Measurements from ENCODE around the gene KRTAP4-1. TPM values are rescaled to one million over a fixed set of nuclear protein-coding genes. Genes with fewer than 3 reads are reported as not detected.
"Not testable (repeated sequence)": the region's sequence is repeated elsewhere in the genome, so short reads cannot be mapped to it uniquely, and the experiment has no call there.

KRTAP4-1 gene
- not detected in 2 replicates for total RNA-seq (2014; rRNA removed; shearing (Covaris generic); ENCODE audit: low replicate concordance)

DNA sequence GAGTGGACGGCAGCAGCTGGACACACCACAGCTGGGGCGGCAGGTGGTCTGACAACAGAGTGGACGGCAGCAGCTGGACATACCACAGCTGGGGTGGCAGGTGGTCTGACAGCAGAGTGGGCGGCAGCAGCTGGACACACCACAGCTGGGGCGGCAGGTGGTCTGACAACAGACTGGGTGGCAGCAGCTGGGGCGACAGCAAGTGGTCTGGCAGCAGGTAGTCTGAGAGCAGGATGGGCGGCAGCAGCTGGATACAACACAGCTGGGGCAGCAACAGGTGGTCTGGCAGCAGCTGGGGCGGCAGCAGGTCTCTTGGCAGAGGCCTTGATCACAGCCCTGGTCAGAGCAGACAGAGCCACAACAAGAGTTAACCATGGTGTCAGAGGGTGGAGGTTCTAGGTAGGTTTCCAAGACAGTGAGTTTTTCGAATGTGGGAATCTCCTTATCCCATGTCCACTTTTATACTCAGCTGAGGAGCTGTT is at the start of gene KRTAP4-1:
Gene KRTAP4-1 (minus strand): TSS at position 432 of the 482 bp plus-strand sequence. CDS start 57 bp downstream, at position 375.
- H3K36me3 ChIP-seq: no peaks in the 10 kb centered on the region
- H3K4me3 ChIP-seq: no peak within 1 kb of the TSS
- no peaks in the 10 kb centered on the region for H3K9me3 ChIP-seq
- no peaks in the 10 kb centered on the region for H3K27me3 ChIP-seq
- DNase-seq: no peak

DNA sequence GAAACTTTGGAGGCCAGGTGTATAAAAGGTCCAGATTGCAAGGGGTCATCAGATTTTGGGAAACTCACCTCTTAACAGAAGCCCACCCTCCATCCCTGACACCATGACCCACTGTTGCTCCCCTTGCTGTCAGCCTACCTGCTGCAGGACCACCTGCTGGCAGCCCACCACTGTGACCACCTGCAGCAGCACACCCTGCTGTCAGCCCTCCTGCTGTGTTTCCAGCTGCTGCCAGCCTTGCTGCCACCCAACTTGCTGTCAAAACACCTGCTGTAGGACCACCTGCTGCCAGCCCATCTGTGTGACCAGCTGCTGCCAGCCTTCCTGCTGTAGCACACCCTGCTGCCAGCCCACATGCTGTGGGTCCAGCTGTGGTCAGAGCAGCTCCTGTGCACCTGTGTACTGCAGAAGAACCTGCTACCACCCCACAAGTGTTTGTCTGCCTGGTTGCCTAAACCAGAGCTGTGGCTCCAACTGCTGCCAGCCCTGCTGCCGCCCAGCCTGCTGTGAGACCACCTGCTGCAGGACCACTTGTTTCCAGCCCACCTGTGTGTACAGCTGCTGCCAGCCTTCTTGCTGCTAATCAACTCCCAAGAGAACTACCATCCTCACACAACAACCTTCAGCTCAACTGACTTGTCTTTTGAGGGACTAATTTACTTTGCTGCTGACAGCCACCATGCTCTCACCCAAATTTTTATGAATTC is 47.8 kb upstream of the KRTAP4-1 start, which contains the start of gene KRTAP9-3:
Gene KRTAP9-3 (plus strand): TSS at position 51 of the 707 bp plus-strand sequence. CDS start 53 bp downstream, at position 104.
- not testable (repeated sequence) for H3K36me3 ChIP-seq, H3K9me3 ChIP-seq, DNase-seq, H3K27me3 ChIP-seq, H3K4me3 ChIP-seq

DNA sequence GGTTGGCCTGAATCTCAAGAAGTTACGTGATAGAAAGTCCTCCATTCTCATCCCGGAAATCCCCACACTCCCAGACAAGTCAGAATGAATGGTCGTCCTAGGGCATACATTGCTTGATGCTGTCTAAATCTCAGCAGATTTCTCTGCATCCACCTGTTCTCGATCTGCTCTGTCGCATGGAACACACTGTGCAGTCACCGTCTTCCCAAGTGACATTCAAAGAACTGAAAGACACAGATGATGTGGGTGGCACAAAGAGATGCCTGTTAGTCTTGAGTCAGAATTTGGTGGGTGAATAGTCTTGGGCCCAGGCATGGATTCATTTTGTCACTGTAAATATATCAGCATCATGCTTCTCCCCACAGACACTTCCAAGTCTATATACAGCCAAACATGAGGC is 47.0 kb upstream of the KRTAP4-1 start:
- Histone ChIP-seq H3K4me3 (no peak overlapping the region), H3K27me3 (no peaks in the 10 kb centered on the region), H3K9me3 (no peaks in the 10 kb centered on the region), H3K36me3 (no peaks in the 10 kb centered on the region)
- DNase-seq: no peak

DNA sequence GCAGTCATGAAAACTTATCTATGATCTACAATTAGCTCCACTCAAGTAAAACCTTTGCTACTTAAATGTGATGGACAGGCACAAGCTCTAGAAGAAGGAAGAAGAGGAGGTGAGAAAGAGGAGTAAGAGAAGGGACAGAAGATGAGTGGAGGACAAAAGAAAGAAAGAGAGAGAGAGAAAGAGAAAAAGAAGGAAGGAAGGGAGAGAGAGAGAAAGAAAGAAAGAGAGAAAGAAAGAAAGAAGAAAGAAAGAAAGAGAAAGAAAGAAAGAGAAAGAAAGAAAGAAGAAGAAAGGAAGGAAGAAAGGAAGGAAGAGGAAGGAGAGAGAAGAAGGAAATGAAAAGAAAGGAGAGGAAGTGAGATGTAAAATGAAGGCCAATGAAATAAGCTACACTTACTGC is 45.4 kb upstream of the KRTAP4-1 start:
- Histone ChIP-seq H3K4me3 (no peak overlapping the region), H3K9me3 (no peaks in the 10 kb centered on the region; the same call in 1 of the 2 replicates), H3K36me3 (no peaks in the 10 kb centered on the region), H3K27me3 (no peaks in the 10 kb centered on the region)
- DNase-seq: no peak

DNA sequence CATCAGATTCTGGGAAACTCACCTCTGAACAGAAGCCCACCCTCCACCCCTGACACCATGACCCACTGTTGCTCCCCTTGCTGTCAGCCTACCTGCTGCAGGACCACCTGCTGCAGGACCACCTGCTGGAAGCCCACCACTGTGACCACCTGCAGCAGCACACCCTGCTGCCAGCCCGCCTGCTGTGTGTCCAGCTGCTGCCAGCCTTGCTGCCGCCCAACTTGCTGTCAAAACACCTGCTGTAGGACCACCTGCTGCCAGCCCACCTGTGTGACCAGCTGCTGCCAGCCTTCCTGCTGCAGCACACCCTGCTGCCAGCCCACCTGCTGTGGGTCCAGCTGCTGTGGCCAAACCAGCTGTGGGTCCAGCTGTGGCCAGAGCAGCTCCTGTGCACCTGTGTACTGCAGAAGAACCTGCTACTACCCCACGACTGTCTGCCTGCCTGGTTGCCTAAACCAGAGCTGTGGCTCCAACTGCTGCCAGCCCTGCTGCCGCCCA is 41.9 kb upstream of the KRTAP4-1 start, which contains the start of gene KRTAP9-2:
Gene KRTAP9-2 (plus strand): TSS at position 51 of the 498 bp plus-strand sequence. CDS start 7 bp downstream, at position 58.
- not testable (repeated sequence) for H3K27me3 ChIP-seq, H3K4me3 ChIP-seq, H3K9me3 ChIP-seq, H3K36me3 ChIP-seq, DNase-seq

DNA sequence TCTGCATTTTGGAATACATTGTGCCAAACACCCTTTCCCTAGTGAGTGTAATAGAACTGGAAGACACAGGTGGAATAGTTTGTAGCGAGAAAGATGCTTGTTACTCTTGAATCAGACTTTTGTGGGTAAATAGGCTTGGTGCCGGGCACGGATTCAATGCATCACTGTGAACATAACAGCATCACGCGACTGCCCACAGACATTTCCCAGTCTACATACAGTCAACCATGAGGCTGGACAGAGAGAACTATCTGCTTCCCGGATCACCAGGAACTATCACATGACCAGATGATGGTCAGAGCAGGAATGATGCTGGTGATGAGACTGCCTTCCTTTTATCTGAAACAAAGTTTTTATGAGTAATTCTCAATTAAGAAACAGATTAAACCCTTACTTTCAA is 41.3 kb upstream of the KRTAP4-1 start:
- no peak for DNase-seq
- Histone ChIP-seq H3K4me3 (no peak overlapping the region), H3K36me3 (no peaks in the 10 kb centered on the region), H3K9me3 (no peaks in the 10 kb centered on the region; the same call in 1 of the 2 replicates), H3K27me3 (no peaks in the 10 kb centered on the region)

DNA sequence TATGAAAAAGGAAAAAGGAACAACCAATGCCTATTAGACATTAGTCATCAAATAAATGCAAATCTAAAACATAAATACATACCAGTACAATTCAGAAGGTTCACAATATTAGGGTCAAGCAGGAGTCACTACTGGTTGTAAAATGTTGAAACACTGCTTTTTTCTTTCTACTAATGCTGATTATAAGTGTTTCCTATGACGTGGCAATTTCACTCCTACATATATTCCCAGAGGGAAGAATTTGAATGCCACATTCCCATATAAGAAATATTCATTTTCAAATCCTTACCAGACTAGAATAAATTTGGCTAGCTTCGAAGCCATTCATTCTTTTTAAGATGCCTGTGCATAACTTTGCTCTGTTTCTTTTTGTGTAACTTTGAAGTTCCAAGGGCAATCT is 39.1 kb upstream of the KRTAP4-1 start:
- DNase-seq: no peak
- H3K4me3 ChIP-seq: no peak overlapping the region
- H3K27me3 ChIP-seq: no peaks in the 10 kb centered on the region
- peaks cover 3% of the 10 kb centered on the region; the same call in 1 of the 2 replicates for H3K9me3 ChIP-seq
- no peaks in the 10 kb centered on the region for H3K36me3 ChIP-seq

DNA sequence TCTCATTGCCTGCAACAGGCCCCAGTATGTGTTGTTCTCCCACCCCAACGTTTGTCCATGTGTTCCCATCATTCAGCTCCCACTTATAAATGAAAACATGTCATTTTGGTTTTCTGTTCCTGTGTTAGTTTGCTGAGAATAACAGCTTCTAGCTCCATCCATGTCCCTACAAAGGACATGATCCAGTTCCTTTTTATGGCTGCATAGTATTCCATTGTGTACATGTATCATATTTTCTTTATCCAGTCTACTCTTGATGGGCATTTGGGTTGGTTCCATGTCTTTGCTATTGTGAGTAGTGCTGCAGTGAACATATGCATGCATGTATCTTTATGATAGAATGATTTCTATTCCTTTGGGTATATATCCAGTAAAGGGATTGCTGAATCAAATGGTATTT is 31.0 kb upstream of the KRTAP4-1 start:
- no peaks in the 10 kb centered on the region for H3K36me3 ChIP-seq
- no peak for DNase-seq
- no peak overlapping the region for H3K4me3 ChIP-seq
- H3K27me3 ChIP-seq: no peaks in the 10 kb centered on the region
- peaks cover 6% of the 10 kb centered on the region; the same call in 1 of the 2 replicates for H3K9me3 ChIP-seq

DNA sequence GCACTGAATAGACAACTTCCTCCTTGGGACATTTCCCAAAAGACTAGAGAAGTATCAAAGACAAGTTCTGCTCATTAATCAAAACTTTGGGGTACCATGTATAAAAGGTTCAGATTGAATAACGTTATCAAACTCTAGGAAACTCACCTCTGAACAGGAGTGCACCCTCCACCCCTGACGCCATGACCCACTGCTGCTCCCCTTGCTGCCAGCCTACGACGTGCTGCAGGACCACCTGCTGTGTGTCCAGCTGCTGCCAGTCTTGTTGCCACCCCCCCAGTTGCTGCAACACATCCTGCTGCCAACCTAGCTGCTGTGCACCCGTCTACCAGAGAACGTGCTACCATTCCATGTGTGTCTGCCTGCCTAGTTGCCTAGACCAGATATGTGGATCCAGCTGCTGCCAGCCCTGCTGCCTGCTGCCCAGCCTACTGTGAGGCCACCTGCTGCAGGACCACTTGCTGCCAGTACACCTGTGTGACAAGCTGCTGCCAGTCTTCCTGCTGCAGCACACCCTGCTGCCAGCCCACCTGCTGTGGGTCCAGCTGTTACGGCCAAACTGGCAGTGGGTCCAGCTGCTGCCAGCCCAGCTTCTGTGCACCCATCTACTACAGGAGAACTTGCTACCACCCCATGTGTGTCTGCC is 27.9 kb upstream of the KRTAP4-1 start:
- no peak overlapping the region for H3K4me3 ChIP-seq
- peaks cover 3% of the 10 kb centered on the region; the same call in 1 of the 2 replicates for H3K9me3 ChIP-seq
- peak; percentile 69 for DNase-seq
- H3K27me3 ChIP-seq: no peaks in the 10 kb centered on the region
- no peaks in the 10 kb centered on the region for H3K36me3 ChIP-seq

DNA sequence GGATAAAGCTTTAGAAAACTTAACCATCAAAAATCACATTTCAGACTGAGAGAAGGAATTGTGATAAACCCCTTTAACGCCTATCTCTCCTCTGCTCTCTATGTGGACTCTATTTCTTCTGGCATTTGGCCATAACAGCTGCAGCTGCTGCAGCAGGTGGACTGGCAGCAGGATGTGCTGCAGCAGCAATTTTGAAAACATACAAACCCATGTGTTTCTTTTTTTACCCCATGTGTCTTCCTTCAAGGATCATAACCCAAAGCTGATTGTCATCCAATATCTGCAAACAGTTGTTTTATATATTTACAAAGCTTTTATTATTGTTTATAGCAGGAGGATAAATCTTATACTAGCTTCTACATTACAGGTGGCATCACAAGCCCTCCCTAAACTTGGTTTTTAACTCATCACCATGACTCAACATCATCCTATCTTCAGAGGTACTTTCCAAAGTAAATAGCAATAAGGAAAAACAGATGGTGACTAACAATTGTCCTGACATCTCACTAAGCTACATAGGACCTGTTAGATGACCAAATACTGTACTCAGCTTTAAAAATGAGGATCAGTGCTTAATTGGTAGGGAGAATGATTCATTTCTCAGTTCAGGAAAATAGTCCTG is 27.2 kb upstream of the KRTAP4-1 start:
- DNase-seq: no peak
- Histone ChIP-seq H3K9me3 (peaks cover 4% of the 10 kb centered on the region; the same call in 1 of the 2 replicates), H3K4me3 (no peak overlapping the region), H3K27me3 (no peaks in the 10 kb centered on the region), H3K36me3 (no peaks in the 10 kb centered on the region)

DNA sequence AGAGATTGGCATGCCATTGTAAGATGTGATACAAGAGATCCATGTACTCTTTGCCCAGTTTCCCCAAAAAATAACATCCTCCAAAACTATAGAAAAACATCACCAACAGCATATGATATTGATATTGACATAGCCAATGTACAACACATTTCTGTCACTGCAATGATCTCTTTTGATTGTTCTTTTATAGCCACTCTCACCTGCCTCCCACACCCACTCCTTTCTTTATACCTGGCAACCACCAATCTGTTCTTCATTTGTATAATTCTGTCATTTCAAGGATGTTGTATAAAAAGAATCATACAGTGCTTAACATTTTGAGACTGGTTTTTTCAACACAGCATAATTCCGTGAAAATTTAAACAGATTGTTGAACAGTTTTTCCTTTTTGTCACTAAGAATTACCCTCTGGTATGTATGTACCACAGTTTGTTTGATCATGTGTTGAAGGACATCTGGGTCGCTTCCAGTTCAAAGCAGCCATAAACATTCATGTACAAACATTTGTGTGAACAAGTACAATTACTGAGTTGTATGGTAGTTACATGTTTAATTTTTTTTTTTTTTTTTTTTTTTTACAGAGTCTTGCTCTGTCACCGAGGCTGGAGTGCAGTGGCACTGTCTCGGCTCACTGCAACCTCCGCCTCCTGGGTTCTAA is 14.8 kb upstream of the KRTAP4-1 start:
- no peak for DNase-seq
- Histone ChIP-seq H3K9me3 (peaks cover 3% of the 10 kb centered on the region), H3K4me3 (no peak overlapping the region), H3K36me3 (no peaks in the 10 kb centered on the region), H3K27me3 (no peaks in the 10 kb centered on the region)

DNA sequence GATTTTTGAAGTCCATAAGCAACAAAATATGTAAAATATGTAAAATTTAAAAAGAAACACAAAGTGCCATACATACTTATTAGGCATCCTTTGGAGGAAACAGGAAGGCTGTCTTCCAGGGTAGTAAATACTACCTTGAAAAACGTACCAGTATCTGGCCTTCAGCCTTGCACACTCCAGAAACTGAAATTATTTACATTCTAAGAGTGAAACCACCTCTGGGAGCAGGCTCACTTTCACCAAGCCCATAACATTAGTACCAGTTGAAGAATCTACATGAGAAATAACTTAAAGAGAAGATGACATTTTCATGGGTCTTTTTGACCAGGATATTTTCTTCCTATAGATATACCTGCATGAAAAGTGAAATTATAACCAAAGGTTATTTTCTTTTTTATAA is 11.4 kb upstream of the KRTAP4-1 start:
- no peak for DNase-seq
- Histone ChIP-seq H3K27me3 (no peaks in the 10 kb centered on the region), H3K9me3 (peaks cover 3% of the 10 kb centered on the region), H3K36me3 (no peaks in the 10 kb centered on the region), H3K4me3 (no peak overlapping the region)

DNA sequence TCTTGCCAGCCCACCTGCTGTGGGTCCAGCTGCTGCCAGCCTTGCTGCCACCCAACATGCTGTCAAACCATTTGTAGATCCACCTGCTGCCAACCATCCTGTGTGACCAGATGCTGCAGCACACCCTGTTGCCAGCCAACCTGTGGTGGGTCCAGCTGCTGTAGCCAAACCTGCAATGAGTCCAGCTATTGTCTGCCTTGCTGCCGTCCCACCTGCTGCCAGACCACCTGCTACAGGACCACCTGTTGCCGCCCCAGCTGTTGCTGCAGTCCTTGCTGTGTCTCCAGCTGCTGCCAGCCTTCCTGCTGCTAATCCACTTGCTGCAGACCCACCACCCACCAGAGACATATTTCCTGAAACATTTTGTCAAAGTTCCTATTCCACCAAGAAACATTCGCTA is 5.6 kb upstream of the KRTAP4-1 start:
- no peak overlapping the region for H3K4me3 ChIP-seq
- DNase-seq: no peak
- no peaks in the 10 kb centered on the region for H3K9me3 ChIP-seq
- H3K36me3 ChIP-seq: no peaks in the 10 kb centered on the region
- no peaks in the 10 kb centered on the region for H3K27me3 ChIP-seq

DNA sequence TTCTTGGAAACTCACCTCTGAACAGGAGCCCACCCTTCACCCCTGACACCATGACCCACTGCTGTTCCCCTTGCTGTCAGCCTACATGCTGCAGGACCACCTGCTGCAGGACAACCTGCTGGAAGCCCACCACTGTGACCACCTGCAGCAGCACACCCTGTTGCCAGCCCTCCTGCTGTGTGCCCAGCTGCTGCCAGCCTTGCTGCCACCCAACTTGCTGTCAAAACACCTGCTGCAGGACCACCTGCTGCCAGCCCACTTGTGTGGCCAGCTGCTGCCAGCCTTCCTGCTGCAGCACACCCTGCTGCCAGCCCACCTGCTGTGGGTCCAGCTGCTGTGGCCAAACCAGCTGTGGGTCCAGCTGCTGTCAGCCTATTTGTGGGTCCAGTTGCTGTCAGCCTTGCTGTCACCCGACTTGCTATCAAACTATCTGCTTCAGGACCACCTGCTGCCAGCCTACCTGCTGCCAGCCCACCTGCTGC is 5.2 kb upstream of the KRTAP4-1 start, which contains the start of gene KRTAP9-1:
Gene KRTAP9-1 (plus strand): TSS at position 51 of the 482 bp plus-strand sequence. CDS start 0 bp downstream, at position 51.
- H3K36me3 ChIP-seq, H3K27me3 ChIP-seq, H3K9me3 ChIP-seq, H3K4me3 ChIP-seq, DNase-seq: not testable (repeated sequence)

DNA sequence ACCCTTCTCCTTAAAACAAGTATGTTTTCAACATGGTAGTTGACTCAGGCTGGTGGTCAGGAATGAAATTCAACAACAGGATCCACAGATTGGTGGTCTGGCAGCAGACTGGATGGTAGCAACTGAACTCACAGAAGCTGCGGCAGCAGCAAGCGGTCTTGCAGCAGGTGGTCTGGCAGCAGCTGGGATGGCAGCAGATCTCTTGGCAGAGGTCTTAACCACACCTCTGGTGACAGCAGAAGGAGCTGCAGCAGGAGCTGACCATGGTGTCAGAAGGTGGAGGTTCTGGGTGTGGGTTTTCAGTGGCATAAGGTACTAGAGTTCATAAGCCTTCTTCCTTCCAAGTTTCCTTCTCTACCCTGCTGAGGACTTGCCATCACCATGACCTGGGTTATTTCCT is 2.2 kb upstream of the KRTAP4-1 start:
- H3K4me3 ChIP-seq: no peak overlapping the region
- H3K36me3 ChIP-seq: no peaks in the 10 kb centered on the region
- no peaks in the 10 kb centered on the region for H3K27me3 ChIP-seq
- no peaks in the 10 kb centered on the region for H3K9me3 ChIP-seq
- no peak for DNase-seq

DNA sequence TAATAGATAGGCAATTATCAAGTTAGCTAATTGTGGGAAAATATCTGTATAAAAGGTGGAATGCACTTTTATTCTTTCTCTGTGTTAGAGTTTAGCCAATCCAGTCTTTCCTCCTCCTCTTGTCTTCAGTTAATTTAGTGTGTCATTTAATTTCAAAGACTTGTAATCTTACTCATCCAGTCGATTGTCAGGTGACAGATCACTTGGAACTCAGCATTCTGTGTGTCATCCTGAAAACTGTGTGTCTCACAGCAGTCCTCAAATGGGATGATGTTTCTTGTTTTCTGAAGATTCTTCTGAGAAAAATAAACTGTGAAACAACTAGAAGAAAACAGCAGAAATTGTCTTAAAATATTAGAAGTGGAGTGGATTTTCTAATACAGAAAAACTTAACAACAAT is 290 bp upstream of the KRTAP4-1 start:
- H3K36me3 ChIP-seq: no peaks in the 10 kb centered on the region
- no peak for DNase-seq
- no peak overlapping the region for H3K4me3 ChIP-seq
- H3K27me3 ChIP-seq: no peaks in the 10 kb centered on the region
- no peaks in the 10 kb centered on the region for H3K9me3 ChIP-seq

Measured in MG63 (cell line).